HG03159 (cell line): ENCODE measurements around the gene TMTC2.
"Not testable (repeated sequence)": the region's sequence is repeated elsewhere in the genome, so short reads cannot be mapped to it uniquely, and the experiment has no call there.

Experiments used
- ATAC-seq: cut with Tn5 transposase; IDR thresholded peaks from one replicate; pipeline ENCODE4 v1.9.1; 2021; ENCODE audit warnings: mild to moderate bottlenecking, moderate library complexity; ENCODE audit not compliant: unreplicated experiment

TMTC2 gene

DNA sequence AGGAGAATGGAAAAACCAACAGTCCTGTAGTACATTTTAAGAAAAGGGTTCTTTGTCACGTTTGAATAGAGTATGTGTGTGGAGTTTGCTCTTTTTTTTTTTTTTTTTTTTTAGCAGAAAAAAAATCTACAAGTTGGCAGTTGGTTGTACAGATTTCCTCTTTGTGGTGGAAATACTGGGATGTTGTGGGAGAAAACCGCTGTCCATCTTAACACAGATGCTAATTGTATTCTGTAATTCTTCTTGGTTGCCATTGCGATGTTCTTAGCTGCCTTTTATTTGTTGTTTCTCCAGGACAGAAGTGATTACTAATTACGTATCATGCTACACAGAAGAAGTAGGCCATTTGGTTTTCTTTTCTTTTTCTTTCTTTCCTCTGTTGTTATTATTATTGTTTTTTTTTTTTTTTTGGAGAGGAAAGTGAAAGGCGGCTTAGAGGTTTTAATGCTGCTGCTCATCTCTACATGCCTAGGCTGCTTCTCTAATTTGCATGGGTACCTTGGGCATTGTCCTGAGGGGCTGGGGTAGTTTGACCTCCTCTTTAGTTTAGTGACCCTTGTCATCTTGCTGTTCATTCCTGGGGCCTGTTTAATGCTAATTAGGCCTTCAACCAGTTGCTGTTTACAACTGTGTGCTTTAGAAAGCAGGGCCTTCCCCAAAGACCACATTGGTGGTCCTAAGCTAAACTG is 94.7 kb downstream of the TMTC2 start:
- ATAC-seq: no peak

DNA sequence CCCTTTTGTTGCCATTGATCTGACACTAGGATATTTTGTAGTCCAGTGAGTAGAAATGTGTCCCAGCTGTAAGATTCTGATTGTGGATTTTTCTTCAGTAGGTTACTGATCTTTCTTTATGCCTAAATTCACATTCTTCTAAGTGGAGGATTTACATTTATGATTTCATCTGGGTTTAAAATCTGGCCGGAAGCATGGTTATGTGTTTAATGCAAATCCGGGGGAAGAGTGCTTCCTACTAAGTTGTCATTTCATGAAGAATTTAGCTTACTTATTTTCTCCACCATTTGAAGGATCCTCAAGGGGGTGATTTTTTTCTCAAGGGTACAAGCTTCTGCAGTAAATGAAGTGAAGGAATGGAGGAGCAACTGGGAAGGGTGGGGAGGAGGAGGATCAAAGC is 96.7 kb downstream of the TMTC2 start:
- no peak for ATAC-seq

DNA sequence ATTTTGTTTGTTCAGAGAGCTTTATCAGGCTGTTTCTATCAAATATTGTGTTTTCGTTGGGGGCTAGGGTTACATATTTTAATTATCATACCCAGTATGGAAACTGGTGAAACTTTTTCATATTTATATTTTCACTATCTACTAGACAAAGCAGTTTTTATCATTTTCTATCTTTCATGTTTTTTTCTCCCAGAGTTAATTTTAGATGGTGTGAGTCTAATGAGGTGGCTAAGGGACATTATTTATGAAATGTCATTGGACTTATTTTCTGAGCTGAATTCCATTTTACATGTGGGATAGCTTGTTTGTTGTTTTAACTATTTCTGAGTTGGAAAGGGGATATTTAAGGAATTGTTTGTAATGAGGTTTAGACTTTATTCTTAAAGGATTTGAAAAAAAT is 100.3 kb downstream of the TMTC2 start:
- ATAC-seq: no peak

DNA sequence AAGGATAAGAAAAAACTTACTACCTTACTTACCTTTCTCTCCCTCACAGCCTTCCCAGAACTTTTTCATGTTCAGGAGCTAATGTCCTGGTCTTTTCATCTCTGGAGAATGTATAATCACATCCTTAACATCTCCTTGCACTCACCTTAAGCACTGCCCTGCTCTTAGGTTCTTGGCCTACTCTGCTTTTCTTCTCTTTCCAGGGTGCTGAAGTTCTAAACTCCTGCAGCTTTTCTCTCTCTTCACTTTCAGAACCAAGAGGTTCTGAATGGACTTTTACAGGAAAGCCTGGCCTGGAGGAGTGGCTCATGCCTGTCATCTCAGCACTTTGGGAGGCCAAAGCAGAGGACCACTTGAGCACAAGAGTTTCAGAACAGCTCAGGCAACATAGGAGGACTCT is 101.9 kb downstream of the TMTC2 start:
- no peak for ATAC-seq

DNA sequence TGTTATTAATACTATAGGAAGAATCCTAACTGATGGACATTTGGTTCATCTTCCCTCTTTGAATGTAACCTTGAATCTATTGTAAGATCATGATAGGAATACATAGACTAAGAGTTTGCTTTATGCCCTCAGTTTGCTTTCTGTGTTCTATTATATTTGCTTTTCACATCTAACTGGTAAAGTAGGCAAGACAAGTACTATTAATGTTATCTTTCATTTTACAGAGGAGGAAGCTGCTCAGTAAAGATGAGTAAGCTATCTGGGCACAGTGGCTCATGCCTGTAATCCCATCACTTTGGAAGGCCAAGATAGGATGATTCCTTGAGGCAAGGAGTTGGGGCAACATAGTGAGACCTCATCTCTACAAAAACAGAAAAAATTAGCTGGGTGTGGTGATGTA is 103.0 kb downstream of the TMTC2 start:
- no peak for ATAC-seq

DNA sequence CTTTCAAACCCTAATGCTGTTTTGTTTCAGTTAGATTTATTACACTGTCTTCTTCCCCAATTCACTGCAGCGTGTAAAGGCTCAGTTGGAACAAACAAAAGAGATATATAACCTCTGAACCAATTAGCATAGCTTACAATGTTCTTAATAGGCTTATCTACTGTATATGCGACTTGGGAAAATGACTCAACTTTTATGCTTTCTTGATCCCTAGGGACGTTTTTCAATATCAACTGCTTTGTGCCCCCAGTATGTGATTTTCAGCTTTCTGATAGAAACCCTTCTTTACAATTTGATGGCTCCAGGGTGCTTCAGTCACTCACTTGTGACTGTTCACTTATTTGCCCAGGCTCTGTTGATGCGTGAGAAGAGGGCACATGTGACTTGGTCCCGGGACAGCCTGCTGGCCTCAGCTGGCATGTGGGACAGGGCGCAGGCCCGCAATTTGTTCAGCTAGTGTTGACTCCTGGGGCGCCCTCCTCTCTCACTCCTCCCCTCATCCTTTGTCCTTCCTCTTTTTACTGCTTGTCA is 107.1 kb downstream of the TMTC2 start:
- ATAC-seq: no peak

DNA sequence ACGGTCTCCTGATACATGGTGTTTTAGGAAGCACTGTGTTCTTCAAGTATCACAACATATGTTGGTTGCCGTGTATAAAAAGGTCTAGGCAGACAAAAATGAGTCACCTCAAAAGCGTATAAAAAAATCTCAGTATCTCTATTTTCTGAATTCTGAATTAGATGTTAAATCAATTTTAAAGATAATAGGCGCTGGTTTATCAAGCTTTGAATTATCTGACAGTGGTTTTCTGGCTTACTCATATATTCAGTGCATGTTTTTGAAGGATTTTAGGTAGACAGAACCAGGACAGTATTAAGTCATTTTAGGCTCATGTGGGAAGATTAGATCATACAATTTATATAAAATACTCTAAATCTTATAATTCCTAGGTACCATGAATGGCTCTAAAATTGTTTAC is 110.8 kb downstream of the TMTC2 start:
- ATAC-seq: no peak

DNA sequence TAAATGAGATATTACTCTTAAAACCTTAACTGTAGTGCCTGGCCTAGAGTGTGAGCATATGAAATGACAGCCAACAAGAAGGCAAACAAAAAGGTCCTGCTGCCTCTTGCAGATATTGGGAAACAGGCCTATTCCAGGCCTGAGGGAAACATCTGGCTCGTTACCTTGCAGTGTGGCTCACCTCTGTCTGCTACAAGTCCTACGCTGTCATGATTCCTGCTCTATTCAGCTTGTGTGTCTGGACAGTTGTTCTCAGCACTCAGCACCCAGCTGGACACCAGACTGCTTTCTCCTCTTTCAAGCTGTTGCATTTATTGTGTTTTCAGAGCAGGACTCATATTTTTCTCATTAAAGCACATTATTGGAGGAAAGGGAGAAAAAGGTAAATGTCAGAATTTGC is 113.5 kb downstream of the TMTC2 start:
- no peak for ATAC-seq

DNA sequence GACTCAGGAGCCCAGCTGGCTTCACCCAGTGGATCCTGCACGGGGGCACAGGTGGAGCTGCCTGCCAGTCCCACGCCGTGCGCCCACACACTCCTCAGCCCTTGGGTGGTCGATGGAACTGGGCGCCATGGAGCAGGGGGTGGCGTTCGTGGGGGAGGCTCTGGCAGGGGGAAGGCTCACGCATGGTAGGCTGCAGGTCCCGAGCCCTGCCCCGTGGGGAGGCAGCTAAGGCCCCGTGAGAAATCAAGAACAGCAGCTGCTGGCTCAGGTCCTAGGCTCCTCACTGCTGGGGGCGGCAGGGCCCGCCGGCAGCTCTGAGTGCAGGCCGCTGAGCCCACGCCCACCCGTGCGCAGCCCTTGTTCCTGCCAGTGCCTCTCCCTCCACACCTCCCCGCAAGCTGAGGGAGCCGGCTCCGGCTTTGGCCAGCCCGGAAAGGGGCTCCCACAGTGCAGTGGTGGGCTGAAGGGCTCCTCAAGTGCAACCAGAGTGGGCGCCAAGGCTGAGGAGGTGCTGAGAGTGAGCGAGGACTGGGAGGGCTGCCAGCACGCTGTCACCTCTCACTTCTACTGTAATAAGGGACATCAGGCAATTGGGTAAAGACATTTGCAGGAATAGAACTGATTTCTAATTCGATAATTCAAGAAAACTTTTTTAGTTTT is 115.4 kb downstream of the TMTC2 start:
- ATAC-seq: no peak

DNA sequence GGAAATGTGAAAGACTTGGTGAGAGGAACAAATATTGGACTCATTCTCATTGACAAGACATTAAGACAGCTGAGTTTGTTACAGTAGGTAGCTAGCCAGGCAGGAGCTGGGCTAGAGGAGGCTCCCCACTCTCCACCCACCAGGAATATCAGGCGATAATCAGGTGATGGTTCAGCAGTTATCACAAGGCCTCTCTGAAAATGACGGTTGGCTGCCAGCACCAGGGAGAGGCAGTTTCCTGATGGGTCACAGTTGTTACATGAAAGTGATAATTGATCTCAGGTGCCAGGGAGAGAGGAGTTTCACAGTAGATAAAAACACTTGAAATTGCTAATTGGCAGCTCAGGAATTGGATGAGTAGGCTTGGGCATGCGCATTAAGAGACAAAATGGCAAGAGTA is 116.5 kb downstream of the TMTC2 start:
- no peak for ATAC-seq

DNA sequence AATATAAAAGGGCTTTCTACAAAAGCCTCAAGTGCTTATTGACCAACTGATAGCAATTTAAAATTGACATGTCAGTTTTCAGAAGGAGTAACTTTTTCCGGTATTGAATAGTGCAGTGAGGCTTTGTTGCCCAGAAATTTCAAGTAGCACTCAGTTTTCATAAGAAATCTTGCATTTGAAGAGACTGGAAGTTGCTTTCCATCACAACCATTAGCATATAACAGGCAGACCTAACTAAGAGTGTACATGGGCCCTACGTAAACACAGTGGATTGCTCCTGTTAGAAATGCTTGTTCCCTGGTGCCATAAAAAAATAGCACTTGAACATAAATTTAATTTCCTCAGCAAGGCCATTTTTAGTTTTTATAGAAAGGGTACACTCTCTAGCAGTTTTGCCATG is 117.9 kb downstream of the TMTC2 start:
- no peak for ATAC-seq

DNA sequence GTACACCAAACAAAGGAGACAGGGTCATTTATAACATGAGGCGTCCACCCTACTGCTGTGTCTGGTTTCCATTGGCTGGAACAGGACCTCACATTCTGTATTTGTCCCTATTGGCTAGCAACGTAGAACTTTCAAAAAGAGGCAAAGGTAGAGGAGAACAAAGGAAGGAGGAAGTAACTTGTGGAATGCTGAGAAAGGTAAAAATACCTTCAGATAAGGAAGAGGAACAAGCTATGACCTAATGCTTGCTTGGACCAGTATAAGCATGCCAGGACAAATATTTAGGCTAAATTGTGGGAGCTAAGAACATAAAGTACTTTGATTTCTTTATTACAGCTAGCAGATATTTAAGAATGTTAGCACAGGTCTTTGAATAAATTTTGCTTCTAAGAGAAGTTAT is 118.3 kb downstream of the TMTC2 start:
- not testable (repeated sequence) for ATAC-seq

DNA sequence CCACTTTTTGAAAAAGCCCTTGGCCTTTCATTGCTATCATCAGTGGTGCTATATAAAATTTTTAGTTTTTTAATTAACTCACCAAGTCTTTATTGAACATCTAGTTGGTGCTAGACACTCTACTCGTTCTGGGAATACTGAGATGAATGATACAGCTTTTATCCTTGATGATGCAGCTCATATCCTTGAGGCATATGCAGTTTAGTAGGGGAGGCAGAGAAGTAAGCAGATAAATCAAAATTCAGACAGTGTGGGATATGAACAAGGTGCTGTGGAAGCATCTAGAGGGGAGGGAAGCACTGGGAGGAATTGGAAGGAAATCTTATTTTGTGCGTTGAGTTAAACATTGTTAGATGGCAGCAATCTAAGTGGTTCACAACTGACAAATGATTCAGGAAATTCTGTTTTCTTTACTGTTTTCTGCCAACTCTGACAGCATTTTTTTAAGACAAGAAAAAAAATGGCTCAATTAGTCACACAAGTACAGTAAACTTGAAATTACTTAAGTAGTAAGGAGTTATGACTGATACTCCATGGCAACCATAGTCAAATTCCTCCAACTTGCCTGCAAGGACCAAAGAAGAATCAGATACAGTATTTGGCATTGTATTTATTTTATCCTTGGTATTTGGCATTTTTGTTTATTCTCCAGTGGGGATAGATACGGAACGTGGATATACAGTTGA is 119.2 kb downstream of the TMTC2 start:
- no peak for ATAC-seq

DNA sequence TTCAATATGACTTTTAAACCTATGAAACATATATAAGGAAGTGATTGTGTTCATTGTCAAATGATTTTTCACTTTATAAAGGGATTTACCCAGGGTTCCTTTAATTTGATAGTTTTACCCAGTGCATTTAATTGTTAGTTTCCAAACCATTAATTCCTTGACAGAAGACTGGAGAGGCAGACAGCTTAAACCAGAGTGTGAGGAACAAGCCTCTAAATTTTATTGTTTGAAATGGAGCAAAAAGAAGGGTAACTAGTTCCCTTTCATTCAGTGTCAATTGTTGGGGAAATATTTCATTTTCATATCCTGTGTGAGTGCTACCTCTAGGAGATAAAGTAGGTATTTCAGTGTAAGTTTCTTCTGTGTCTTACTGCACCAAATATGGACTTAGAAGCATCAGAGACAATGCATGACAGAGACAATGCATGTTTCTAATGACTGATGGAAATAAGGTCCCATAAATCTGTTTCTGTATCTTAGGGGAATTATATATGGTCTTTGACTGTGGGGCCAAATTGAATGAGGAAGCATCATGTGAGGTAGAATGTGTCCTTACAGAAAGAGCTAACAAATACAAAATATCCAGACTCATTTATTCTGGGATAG is 120.5 kb downstream of the TMTC2 start:
- no peak for ATAC-seq

DNA sequence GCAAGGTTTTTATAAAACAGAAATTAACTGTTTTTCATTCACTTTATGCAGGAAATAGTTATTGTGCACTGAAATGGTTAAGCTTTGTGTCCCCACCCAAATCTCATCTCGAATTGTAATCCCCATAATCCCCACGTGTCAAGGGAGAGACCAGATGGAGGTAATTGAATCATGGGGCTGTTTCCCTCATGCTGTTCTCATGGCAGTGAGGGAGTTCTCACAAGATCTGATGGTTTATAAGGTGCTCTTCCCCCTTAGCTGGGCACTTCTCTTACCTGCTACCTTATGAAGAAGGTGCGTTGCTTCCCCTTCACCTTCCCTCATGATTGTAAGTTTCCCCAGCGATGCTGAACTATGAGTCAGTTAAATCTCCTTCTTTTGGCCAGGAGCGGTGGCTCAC is 123.9 kb downstream of the TMTC2 start:
- ATAC-seq: no peak

DNA sequence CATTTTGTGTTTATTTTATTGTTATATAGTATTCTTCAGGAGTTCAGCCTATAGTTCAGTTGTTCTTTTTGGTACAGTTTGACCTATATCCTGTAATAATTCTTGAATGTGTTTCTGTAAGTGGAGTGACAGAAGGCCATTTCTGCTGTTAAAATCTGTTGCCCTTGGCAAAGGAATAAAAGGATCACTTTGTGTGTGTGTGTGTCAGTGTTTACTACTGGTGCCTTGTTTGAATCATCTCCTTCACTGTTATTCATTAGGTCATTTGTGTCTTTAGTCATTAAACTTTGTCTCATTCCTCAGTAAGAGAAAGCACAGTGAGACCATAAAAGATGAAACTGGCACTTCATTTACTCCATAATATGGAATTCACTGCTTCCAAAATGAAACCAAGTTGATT is 130.7 kb downstream of the TMTC2 start:
- no peak for ATAC-seq

DNA sequence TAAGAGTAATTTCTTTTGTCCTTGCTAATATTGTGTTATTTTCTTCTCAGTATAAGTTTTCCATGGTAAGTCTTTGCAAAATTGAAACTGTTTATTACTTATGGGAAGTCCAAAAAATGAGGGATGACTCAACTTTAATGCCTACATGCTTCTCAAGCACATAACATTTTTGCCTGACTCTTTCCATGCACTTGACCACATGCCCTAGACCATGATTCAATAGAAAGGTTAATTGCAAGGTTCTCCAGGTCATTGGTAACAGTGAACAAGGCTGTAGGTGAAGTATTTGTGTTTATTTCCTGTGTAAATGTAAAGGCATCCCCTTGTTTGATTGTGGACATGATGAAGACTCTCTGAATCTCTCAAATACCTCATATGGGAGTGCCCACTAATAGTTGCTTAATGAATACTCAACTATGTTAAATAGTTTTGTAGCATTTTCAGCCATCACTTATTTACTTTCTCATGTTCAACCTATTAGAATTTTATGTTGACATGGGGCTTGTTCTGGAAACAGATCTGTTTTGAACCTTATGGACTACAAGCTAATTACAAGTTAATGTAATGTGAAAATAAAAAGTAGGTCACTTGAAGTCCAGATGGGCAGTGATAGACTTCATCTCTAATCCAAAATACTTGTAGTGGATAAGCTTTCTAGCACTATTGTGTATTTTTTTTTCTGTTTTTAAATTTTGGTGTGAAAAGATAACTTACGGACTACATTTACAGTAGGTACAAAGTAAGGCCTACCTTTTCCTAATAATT is 131.7 kb downstream of the TMTC2 start:
- ATAC-seq: no peak

DNA sequence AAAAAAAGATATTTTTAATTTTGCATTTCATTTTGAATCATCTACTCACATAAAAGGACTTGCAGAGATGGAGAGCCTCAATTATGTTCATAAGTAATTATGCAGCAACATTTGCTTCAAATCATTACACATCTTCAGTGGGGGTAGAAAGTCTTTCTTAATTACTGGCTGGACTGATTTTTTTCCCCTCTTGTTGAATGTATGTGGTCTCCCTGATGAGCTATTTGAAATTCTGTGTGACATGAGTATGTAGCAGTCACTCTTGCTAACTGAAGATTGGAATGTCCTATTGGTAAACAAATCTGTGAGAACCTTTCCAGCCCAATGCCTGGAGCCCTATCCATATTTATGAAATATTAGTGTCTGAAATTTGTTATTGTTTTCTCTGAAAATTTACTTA is 139.8 kb downstream of the TMTC2 start:
- no peak for ATAC-seq

DNA sequence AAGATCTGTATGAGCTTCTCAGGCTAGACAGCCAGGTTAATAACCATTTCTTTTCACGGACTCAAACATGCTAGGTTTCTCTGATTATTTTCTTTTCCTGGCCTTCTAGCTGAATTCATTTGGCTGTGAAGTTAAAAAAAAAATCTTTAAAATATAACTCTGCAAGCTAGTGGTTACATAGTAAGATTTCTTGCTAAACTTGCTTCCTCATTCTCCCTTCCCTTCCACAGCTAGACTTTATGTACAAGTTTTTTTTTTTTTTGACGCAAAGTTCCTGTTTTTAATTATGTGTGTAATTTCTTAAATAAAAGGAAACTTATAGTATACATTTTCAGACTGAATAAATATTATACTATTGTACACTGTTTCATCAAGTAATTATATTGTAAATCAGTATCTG is 145.4 kb downstream of the TMTC2 start:
- ATAC-seq: no peak

DNA sequence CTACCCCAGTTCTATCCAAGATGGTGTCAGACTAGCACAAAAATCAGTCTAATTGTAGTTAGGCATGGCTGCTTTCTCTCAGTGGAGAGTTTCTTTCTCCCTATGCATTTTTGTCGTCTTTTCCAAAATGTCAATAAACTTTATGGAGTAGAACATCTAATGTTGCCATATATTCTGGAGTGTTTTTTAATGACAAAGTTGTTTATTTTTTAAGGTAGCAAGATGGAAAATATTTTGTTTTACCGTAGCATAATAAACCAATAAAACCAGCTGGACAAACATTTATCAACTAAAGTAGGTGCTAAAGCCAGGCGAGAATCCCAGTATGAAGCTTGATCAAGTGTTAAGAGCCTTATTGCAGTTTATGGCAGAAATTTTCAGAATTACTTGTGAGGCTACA is 146.3 kb downstream of the TMTC2 start:
- no peak for ATAC-seq

DNA sequence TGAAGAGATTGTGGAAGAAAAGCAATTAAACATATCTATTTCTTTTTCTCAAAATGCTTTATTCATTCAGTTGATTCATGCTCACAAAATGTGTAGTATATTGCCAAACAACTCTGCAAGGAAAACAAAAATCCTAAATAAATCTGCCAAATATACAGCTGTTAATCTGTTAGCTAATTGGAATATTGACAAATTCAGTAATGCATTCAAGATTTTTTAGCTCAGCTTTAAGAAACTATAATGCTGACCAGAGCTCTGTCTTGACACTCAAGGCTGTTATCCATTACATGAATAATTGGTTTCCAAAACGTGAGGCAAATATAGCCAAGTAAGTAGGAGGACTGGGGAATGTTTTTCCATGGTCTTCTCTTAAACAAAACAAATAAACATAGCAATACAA is 146.8 kb downstream of the TMTC2 start:
- ATAC-seq: no peak
